H1 (cell line): Measurements from ENCODE around the gene HGFAC. TPM values are rescaled to one million over a fixed set of nuclear protein-coding genes. Genes with fewer than 3 reads are reported as not detected.

Source experiments
- CTCF ChIA-PET: fragments of 300-600 bp; sonication (Branson Sonifier 250); formaldehyde crosslinking; loops from one replicate; lab custom pipeline; 2021; ENCODE audit not compliant: partially characterized antibody; lab: Charles Lee
- POLR2A ChIA-PET: fragments of 300-600 bp; sonication (Branson Sonifier 250); formaldehyde crosslinking; loops from one replicate; lab custom pipeline; 2021; ENCODE audit warnings: inconsistent platforms; ENCODE audit not compliant: partially characterized antibody; lab: Charles Lee
- DNase-seq, 2 experiments: peaks; one replicate each; pipeline versions ENCODE4 v3.0.0 to v3.0.0-alpha.2; 2010 to 2022; ENCODE audit warnings: low spot score in 2 of 2, low read depth in 1 of 2, mixed read lengths in 1 of 2
- FAIRE-seq: peaks from 2 replicates; lab custom pipeline; 2011; peaks lifted over from hg19 to GRCh38; lab: Jason Lieb, UNC
- H2AFZ ChIP-seq: 2 replicates; pipeline ENCODE4 v1.8.1; 2012; ENCODE audit warnings: low read length, inconsistent platforms
- H2AK5ac ChIP-seq: 2 replicates; pipeline ENCODE4 v1.6.1; 2013; ENCODE audit warnings: low read depth, low read length
- H2BK120ac ChIP-seq: replicated peaks from 2 replicates; pipeline ENCODE3; 2013; ENCODE audit warnings: low read depth, low read length, inconsistent platforms
- H2BK12ac ChIP-seq: 2 replicates; pipeline ENCODE4 v1.6.1; 2013; ENCODE audit warnings: low read depth, low read length
- H2BK15ac ChIP-seq: 2 replicates; pipeline ENCODE4 v1.6.1; 2013; ENCODE audit warnings: low read length
- H2BK20ac ChIP-seq: 2 replicates; pipeline ENCODE4 v1.6.1; 2013; ENCODE audit warnings: low read length
- H2BK5ac ChIP-seq: 2 replicates; pipeline ENCODE4 v1.6.1; 2013; ENCODE audit warnings: low read depth, low read length
- H3K14ac ChIP-seq: 2 replicates; pipeline ENCODE4 v1.6.1; 2013; ENCODE audit warnings: inconsistent platforms; ENCODE audit not compliant: insufficient read length
- H3K18ac ChIP-seq: 2 replicates; pipeline ENCODE4 v1.6.1; 2013; ENCODE audit warnings: low read length; ENCODE audit errors: extremely low read depth
- H3K23ac ChIP-seq: 2 replicates; pipeline ENCODE4 v1.6.1; 2013; ENCODE audit warnings: inconsistent platforms; ENCODE audit not compliant: insufficient read length
- H3K23me2 ChIP-seq: 2 replicates; pipeline ENCODE4 v1.6.1; 2013; ENCODE audit warnings: low read depth, low read length
- H3K27ac ChIP-seq: 2 replicates; pipeline ENCODE4 v1.6.1; 2011; ENCODE audit warnings: low read depth, low read length, inconsistent platforms
- H3K27me3 ChIP-seq, 4 experiments: replicated peaks in 1 of 4; 1 replicate in 1 of 4; 2 replicates in 3 of 4; pipeline versions ENCODE4 v1.6.1 to v1.8.1; 2011 to 2013; ENCODE audit warnings: low read length in 3 of 4, mild to moderate bottlenecking in 3 of 4, inconsistent platforms in 2 of 4, mixed read lengths in 2 of 4, moderate library complexity in 1 of 4; ENCODE audit not compliant: control insufficient read depth in 3 of 4, insufficient read depth in 3 of 4; ENCODE audit errors: extremely low read depth in 1 of 4
- H3K36me3 ChIP-seq, 4 experiments: 2 replicates each; pipeline versions ENCODE4 v1.6.1 to v1.8.1; 2011 to 2013; ENCODE audit warnings: mild to moderate bottlenecking in 4 of 4, low read length in 3 of 4, moderate library complexity in 2 of 4, control low read depth in 1 of 4, inconsistent platforms in 1 of 4; ENCODE audit not compliant: insufficient read depth in 4 of 4, control insufficient read depth in 2 of 4
- H3K4ac ChIP-seq: replicated peaks from 2 replicates; pipeline ENCODE3; 2013; ENCODE audit warnings: low read length, low read depth, mixed read lengths, inconsistent platforms; ENCODE audit not compliant: insufficient read length
- H3K4me1 ChIP-seq, 4 experiments: replicated peaks in 1 of 4; 1 replicate in 1 of 4; 2 replicates in 3 of 4; pipeline versions ENCODE4 v1.6.1 to v1.8.1; 2011 to 2013; ENCODE audit warnings: low read length in 3 of 4, inconsistent platforms in 2 of 4, mixed read lengths in 1 of 4; ENCODE audit not compliant: insufficient read depth in 4 of 4, control insufficient read depth in 3 of 4
- H3K4me2 ChIP-seq, 2 experiments: 2 replicates each; pipeline versions ENCODE4 v1.6.1 to v1.8.1; 2011 to 2013; ENCODE audit warnings: low read depth in 2 of 2, low read length in 2 of 2, control low read depth in 1 of 2, inconsistent platforms in 1 of 2, mild to moderate bottlenecking in 1 of 2; ENCODE audit not compliant: insufficient read depth in 1 of 2
- H3K4me3 ChIP-seq, 4 experiments: fragments of 200-600, 300-600 bp in 1 of 4; sonication (generic), shearing (Covaris generic), sonication (Bioruptor Twin) in 1 of 4; 2 replicates each; pipeline versions ENCODE4 v1.5.1 to v1.8.1; 2011 to 2016; ENCODE audit warnings: low read length in 4 of 4, low read depth in 3 of 4, control low read depth in 2 of 4, inconsistent platforms in 2 of 4, mild to moderate bottlenecking in 2 of 4, mixed read lengths in 1 of 4, moderate library complexity in 1 of 4; ENCODE audit not compliant: insufficient read depth in 2 of 4; ENCODE audit errors: extremely low read depth in 1 of 4
- H3K56ac ChIP-seq: replicated peaks from 2 replicates; pipeline ENCODE3; 2013; ENCODE audit warnings: low read depth, mild to moderate bottlenecking, mixed read lengths, low read length, inconsistent platforms; ENCODE audit not compliant: insufficient read length
- H3K79me1 ChIP-seq: 2 replicates; pipeline ENCODE4 v1.6.1; 2013; ENCODE audit warnings: low read depth, low read length, control low read depth
- H3K79me2 ChIP-seq, 2 experiments: 2 replicates each; pipeline versions ENCODE4 v1.6.1 to v1.8.1; 2012 to 2013; ENCODE audit warnings: low read length in 2 of 2, mild to moderate bottlenecking in 2 of 2, inconsistent platforms in 1 of 2; ENCODE audit not compliant: insufficient read depth in 2 of 2, control insufficient read depth in 1 of 2
- H3K9ac ChIP-seq, 4 experiments: replicated peaks in 1 of 4; 1 replicate in 1 of 4; 2 replicates in 3 of 4; pipeline versions ENCODE4 v1.6.1 to v1.8.1; 2011 to 2013; ENCODE audit warnings: low read depth in 3 of 4, low read length in 3 of 4, control low read depth in 2 of 4, mild to moderate bottlenecking in 2 of 4, moderate library complexity in 2 of 4, inconsistent platforms in 1 of 4; ENCODE audit errors: extremely low read depth in 1 of 4
- H3K9me3 ChIP-seq, 2 experiments: 2 replicates each; pipeline versions ENCODE4 v1.6.1 to v1.8.1; 2012 to 2013; ENCODE audit warnings: mild to moderate bottlenecking in 2 of 2, moderate library complexity in 2 of 2, control low read depth in 1 of 2, inconsistent platforms in 1 of 2, low read depth in 1 of 2, low read length in 1 of 2, mixed read lengths in 1 of 2; ENCODE audit not compliant: insufficient read depth in 2 of 2
- H4K20me1 ChIP-seq, 2 experiments: replicated peaks in 1 of 2; 2 replicates each; pipeline versions ENCODE3 to v1.8.1; 2011 to 2013; ENCODE audit warnings: inconsistent platforms in 2 of 2, low read length in 2 of 2, mild to moderate bottlenecking in 1 of 2; ENCODE audit not compliant: insufficient read depth in 2 of 2, control insufficient read depth in 1 of 2
- H4K5ac ChIP-seq: 2 replicates; pipeline ENCODE4 v1.6.1; 2013; ENCODE audit warnings: low read length, low read depth, mixed read lengths, inconsistent platforms; ENCODE audit not compliant: insufficient read length
- H4K8ac ChIP-seq: 2 replicates; pipeline ENCODE4 v1.8.0; 2013; ENCODE audit warnings: mild to moderate bottlenecking, moderate library complexity, low read length, inconsistent platforms; ENCODE audit not compliant: insufficient read depth; ENCODE audit errors: extremely low read depth
- H4K91ac ChIP-seq: replicated peaks from 2 replicates; pipeline ENCODE3; 2013; ENCODE audit warnings: low read length, mixed read lengths, inconsistent platforms; ENCODE audit not compliant: insufficient read length
- EGR1 ChIP-seq: IDR thresholded peaks from 2 replicates; pipeline ENCODE4 v1.6.1; 2011; ENCODE audit warnings: low read depth, low read length, borderline replicate concordance
- RAD21 ChIP-seq, 2 experiments: IDR thresholded peaks in 1 of 2; conservative IDR thresholded peaks in 1 of 2; 2 replicates each; pipeline ENCODE4 v1.6.1; 2011; ENCODE audit warnings: low read depth in 2 of 2, low read length in 2 of 2, improper control_type of control experiment in 1 of 2, inconsistent platforms in 1 of 2, mild to moderate bottlenecking in 1 of 2, moderate library complexity in 1 of 2
- SIRT6 ChIP-seq: IDR thresholded peaks from one replicate; pipeline ENCODE4 v1.7.1; 2012; ENCODE audit warnings: low read length, inconsistent platforms
- SIX5 ChIP-seq: IDR thresholded peaks from 2 replicates; pipeline ENCODE4 v1.6.1; 2011; ENCODE audit warnings: mild to moderate bottlenecking, low read depth, low read length
- SP4 ChIP-seq: IDR thresholded peaks from 2 replicates; pipeline ENCODE4 v1.6.1; 2012; ENCODE audit warnings: low read length, inconsistent platforms
- WGBS, 2 experiments: shearing (Covaris generic) in 1 of 2; methylation state at CpG; one replicate each; pipeline versions ENCODE4 v1.1.6 to v1.1.7; 2013 to 2015; ENCODE audit warnings: low lambda C conversion rate in 2 of 2, mixed read lengths in 2 of 2, inconsistent platforms in 1 of 2, low coverage in 1 of 2, missing lambda C conversion rate in 1 of 2; ENCODE audit not compliant: insufficient replicate concordance in 2 of 2, insufficient coverage in 1 of 2, insufficient read length in 1 of 2; ENCODE audit errors: extremely low coverage in 1 of 2, missing lambda C conversion rate in 1 of 2; 5-methylcytosine and 5-hydroxymethylcytosine counted together
- polyA plus RNA-seq, 7 experiments: library from polyadenylated mRNA; depleted of rRNA in 3 of 7; stranded (reverse) in 5 of 7; unstranded in 2 of 7; fragments of >200 nt in 5 of 7; fragments of 200-250 nt in 2 of 7; gene quantifications; 1 replicate in 5 of 7; 2 replicates in 1 of 7; 4 replicates in 1 of 7; pipeline versions ENCODE4 v1.2.1 to v1.2.3, GENCODE V29; 2011 to 2013; ENCODE audit warnings: missing spikeins in 2 of 7, mixed read lengths in 2 of 7
- total RNA-seq: library from RNA; stranded (reverse); fragmentation: NEBNext Ultra II Directional; extraction: Animal tissue kit (Norgen Biotek cat#: 25700); gene quantifications from 2 replicates; pipeline ENCODE4 v1.2.1, GENCODE V29; 2021
- TF ChIP-seq, protein P1 (sequence below), 3 experiments: IDR thresholded peaks; 1 replicate in 2 of 3; 2 replicates in 1 of 3; pipeline versions ENCODE4 v1.5.1 to v1.6.1; 2011; ENCODE audit warnings: low read length in 3 of 3, mild to moderate bottlenecking in 3 of 3, inconsistent platforms in 2 of 3, low read depth in 1 of 3, moderate library complexity in 1 of 3; ENCODE audit not compliant: insufficient read depth in 1 of 3; ENCODE audit errors: control extremely low read depth in 1 of 3

Gene HGFAC
- total and polyA plus RNA-seq, 2 of the 8 experiments (the other 6 are each of a cell fraction or from before 2014, with no cell fraction given): 0.14 to 0.15 TPM

DNA sequence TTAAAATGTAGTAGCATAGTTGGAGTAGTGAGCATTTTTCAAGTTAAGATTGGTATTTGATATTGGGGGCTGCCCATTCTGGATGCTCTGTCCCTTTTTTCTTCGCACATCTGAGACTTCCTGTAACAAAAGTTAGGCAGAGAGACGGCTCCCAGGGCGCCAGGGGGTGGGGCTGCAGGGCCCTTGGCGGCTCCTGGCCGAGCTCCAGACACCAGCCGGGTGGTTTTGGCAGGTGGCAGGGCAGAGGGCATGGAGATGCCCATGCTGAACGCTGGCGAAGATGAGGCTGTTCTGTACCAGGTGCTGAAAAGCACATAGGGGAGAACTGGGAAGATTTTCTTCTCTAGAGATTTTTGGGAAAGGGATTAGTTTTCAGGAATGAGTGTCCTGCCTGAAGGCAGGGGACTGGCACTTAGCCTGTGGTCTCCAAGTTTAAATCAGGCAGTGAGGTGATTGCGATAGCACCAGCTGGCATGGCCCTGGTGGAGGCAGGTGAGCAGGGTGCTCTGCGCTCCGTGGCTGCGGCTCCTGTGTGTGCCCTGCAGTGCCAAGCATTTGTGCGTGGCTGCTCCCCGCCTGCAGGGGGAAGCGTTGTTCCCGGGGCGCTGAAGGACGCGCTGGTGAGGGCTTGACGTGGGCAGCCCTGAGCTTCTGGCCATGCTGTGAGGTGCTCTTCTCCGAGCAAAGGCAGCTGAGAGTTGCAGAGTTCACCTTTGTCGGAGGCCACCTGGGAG is 23.6 kb upstream of the HGFAC start:
- Histone ChIP-seq H3K18ac (no peak overlapping the region), H3K79me2 (no peaks in the 10 kb centered on the region), H3K27ac (no peak overlapping the region), H2AK5ac (no peak overlapping the region), H3K27me3 (no peaks in the 10 kb centered on the region), H3K4me3 (no peak overlapping the region), H4K20me1 (peaks cover 4 to 5% of the 10 kb centered on the region in 2 experiments), H3K36me3 (peaks cover 0 to 4% (median 0%) of the 10 kb centered on the region in 4 experiments; a peak in 2 of 8 replicates), H2BK120ac (no peak overlapping the region), H4K8ac (no peak overlapping the region), H4K5ac (no peak overlapping the region), H2AFZ (no peak overlapping the region), H3K23me2 (no peaks in the 10 kb centered on the region; the same call in 1 of the 2 replicates), H3K14ac (no peak overlapping the region), H3K4me1 (no peaks in the 10 kb centered on the region; a peak in 3 of 7 replicates), H2BK20ac (no peak overlapping the region), H3K9ac (no peak overlapping the region), H2BK12ac (no peak overlapping the region), H3K4ac (no peak overlapping the region), H4K91ac (no peak overlapping the region), H3K79me1 (peaks cover 3% of the 10 kb centered on the region; the same call in 1 of the 2 replicates), H3K23ac (no peak overlapping the region), H3K56ac (no peak overlapping the region), H3K4me2 (no peak overlapping the region), H2BK15ac (no peak overlapping the region), H3K9me3 (no peaks in the 10 kb centered on the region), H2BK5ac (no peak overlapping the region)
- TF ChIP-seq SIRT6: no peak
- peak; percentile 62 for TF ChIP-seq EGR1
- peak; percentile 32 to 43; a peak in 3 of 4 replicates for TF ChIP-seq RAD21 (IDR thresholded peaks at IDR 0.05 in 1 of 2, conservative IDR thresholded peaks at IDR 0.05 in 1 of 2; ENCODE audit: low read depth in 2 of 2, low read length in 2 of 2)
- TF ChIP-seq, protein P1, sequence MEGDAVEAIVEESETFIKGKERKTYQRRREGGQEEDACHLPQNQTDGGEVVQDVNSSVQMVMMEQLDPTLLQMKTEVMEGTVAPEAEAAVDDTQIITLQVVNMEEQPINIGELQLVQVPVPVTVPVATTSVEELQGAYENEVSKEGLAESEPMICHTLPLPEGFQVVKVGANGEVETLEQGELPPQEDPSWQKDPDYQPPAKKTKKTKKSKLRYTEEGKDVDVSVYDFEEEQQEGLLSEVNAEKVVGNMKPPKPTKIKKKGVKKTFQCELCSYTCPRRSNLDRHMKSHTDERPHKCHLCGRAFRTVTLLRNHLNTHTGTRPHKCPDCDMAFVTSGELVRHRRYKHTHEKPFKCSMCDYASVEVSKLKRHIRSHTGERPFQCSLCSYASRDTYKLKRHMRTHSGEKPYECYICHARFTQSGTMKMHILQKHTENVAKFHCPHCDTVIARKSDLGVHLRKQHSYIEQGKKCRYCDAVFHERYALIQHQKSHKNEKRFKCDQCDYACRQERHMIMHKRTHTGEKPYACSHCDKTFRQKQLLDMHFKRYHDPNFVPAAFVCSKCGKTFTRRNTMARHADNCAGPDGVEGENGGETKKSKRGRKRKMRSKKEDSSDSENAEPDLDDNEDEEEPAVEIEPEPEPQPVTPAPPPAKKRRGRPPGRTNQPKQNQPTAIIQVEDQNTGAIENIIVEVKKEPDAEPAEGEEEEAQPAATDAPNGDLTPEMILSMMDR (IDR thresholded peaks at IDR 0.05; ENCODE audit: control extremely low read depth in 1 of 3, insufficient read depth in 1 of 3, low read depth in 1 of 3, low read length in 3 of 3): peak in 2 of 3 experiments; percentile 45 to 74; a peak in 3 of 4 replicates
- no peak for TF ChIP-seq SIX5
- TF ChIP-seq SP4: no peak
- no peak for DNase-seq
- ChIA-PET CTCF (interaction anchor here (0.7 to 6.6 kb wide), 25 partner anchors 8 to 306 kb away, joined by 3 to 32 read pairs (median 4); no protein-coding TSS in a partner anchor), POLR2A (no interaction called here)
- WGBS, 2 experiments: 89% methylated on average over 22 of the region's 22 CpGs; no CpG with 5 or more reads in 1 of the 2 experiments
- FAIRE-seq: no peak
